LNCaP clone FGC (cell line): Measurements from ENCODE around the gene LARGE1.

Source experiments
- DNase-seq: peaks from one replicate; pipeline ENCODE4 v3.0.0-alpha.2; 2011; ENCODE audit warnings: low read depth
- H3K4me3 ChIP-seq: 2 replicates; pipeline ENCODE4 v1.5.1; 2011; ENCODE audit warnings: mild to moderate bottlenecking, low read depth, low read length, control low read depth
- CTCF ChIP-seq: IDR thresholded peaks from 2 replicates; pipeline ENCODE4 v1.5.1; 2012; ENCODE audit warnings: mild to moderate bottlenecking; ENCODE audit not compliant: control insufficient read depth, insufficient read depth; ENCODE audit errors: extremely low read depth

The LARGE1 gene

GRCh38 chr22:33888821-33889220 is 31.5 kb downstream of the LARGE1 start:
- no peak for DNase-seq
- no peak for TF ChIP-seq CTCF
- no peak overlapping the region for H3K4me3 ChIP-seq

- DNase-seq, result no peak
- TF ChIP-seq CTCF, result no peak
- H3K4me3 ChIP-seq, result no peak overlapping the region
Observed at GRCh38 chr22:33887173-33887572, 33.1 kb downstream of the LARGE1 start.

GRCh38 chr22:33886696-33887095 is 33.6 kb downstream of the LARGE1 start:
- peak; percentile 93 for DNase-seq
- no peak overlapping the region for H3K4me3 ChIP-seq
- no peak for TF ChIP-seq CTCF

- DNase-seq, result no peak
- TF ChIP-seq CTCF, result no peak
Observed at GRCh38 chr22:33884829-33885228, 35.4 kb downstream of the LARGE1 start.

GRCh38 chr22:33883961-33884808 is 36.1 kb downstream of the LARGE1 start:
- no peak for TF ChIP-seq CTCF
- no peak overlapping the region for H3K4me3 ChIP-seq
- no peak for DNase-seq

More at GRCh38 chr22:33884829-33885228, 35.4 kb downstream of the LARGE1 start:
- H3K4me3 ChIP-seq, result no peak overlapping the region

- DNase-seq, result no peak
- TF ChIP-seq CTCF, result no peak
- no peak overlapping the region for H3K4me3 ChIP-seq
Observed at GRCh38 chr22:33883561-33883960, 36.7 kb downstream of the LARGE1 start.

GRCh38 chr22:33882991-33883390 is 37.3 kb downstream of the LARGE1 start:
- DNase-seq, result no peak
- H3K4me3 ChIP-seq, result no peak overlapping the region
- no peak for TF ChIP-seq CTCF
